Ishikawa (cell line): ENCODE measurements around the gene CMTR1.
A peak's percentile ranks its signal among the peaks of the same experiment; 100 is the strongest.

Experiments used
- CEBPB ChIP-seq: IDR thresholded peaks from 2 replicates; pipeline ENCODE4 v1.6.1; 2012
- CREB1 ChIP-seq: IDR thresholded peaks from 2 replicates; pipeline ENCODE4 v1.6.1; 2012; ENCODE audit warnings: low read depth
- EGR1 ChIP-seq: IDR thresholded peaks from 2 replicates; pipeline ENCODE4 v1.6.1; 2012
- EP300 ChIP-seq: IDR thresholded peaks from 2 replicates; pipeline ENCODE4 v1.6.1; 2012; ENCODE audit warnings: borderline replicate concordance
- FOXM1 ChIP-seq: IDR thresholded peaks from 2 replicates; pipeline ENCODE4 v1.6.1; 2012; ENCODE audit warnings: low read depth, borderline replicate concordance
- NFIC ChIP-seq: IDR thresholded peaks from 2 replicates; pipeline ENCODE4 v1.6.1; 2012
- RAD21 ChIP-seq: IDR thresholded peaks from 2 replicates; pipeline ENCODE4 v1.6.1; 2012; ENCODE audit warnings: low read depth
- REST ChIP-seq: IDR thresholded peaks from 2 replicates; pipeline ENCODE4 v1.6.1; 2012; ENCODE audit warnings: low read depth, mild to moderate bottlenecking
- TAF1 ChIP-seq: IDR thresholded peaks from 2 replicates; pipeline ENCODE4 v1.6.1; 2012; ENCODE audit warnings: low read depth, mild to moderate bottlenecking
- TCF12 ChIP-seq: IDR thresholded peaks from 2 replicates; pipeline ENCODE4 v1.6.1; 2012; ENCODE audit warnings: low read depth
- TEAD4 ChIP-seq: IDR thresholded peaks from 2 replicates; pipeline ENCODE4 v1.6.1; 2012
- YY1 ChIP-seq: IDR thresholded peaks from 2 replicates; pipeline ENCODE4 v1.6.1; 2012; ENCODE audit warnings: low read depth
- ZBTB7A ChIP-seq: IDR thresholded peaks from 2 replicates; pipeline ENCODE4 v1.6.1; 2012; ENCODE audit warnings: low read depth
- TF ChIP-seq, protein P1 (sequence below): IDR thresholded peaks from 2 replicates; pipeline ENCODE4 v1.6.1; 2012
- TF ChIP-seq, protein P2 (sequence below): IDR thresholded peaks from 2 replicates; pipeline ENCODE4 v1.6.1; 2012

Gene CMTR1

DNA sequence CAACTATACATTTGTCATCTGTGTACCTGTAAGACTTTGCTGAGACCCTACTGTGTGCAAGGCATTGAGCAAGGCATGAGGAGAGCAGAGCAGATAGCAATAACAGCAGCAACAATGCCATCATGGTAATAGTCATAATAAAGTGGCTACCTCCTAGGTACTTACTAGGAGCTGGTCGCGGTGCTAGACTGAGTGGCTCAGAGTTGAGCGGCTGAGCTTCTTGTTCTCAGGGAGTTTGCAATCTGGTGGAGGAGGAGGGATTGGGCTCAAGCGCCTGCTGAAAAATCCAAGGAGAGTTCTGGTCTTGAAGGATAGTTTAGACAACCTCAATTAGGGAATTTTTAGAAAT is 91.9 kb downstream of the CMTR1 start:
- no peak for TF ChIP-seq EGR1
- peak; percentile 58 for TF ChIP-seq REST
- no peak for TF ChIP-seq CREB1

GRCh38 chr6:37525460-37526357 is 92.7 kb downstream of the CMTR1 start:
- TF ChIP-seq, protein P1, sequence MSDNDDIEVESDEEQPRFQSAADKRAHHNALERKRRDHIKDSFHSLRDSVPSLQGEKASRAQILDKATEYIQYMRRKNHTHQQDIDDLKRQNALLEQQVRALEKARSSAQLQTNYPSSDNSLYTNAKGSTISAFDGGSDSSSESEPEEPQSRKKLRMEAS, result no peak
- TF ChIP-seq FOXM1 (no peak), RAD21 (no peak), CREB1 (no peak), TEAD4 (no peak; the same call in 1 of the 2 replicates), REST (peak; percentile 93)

DNA sequence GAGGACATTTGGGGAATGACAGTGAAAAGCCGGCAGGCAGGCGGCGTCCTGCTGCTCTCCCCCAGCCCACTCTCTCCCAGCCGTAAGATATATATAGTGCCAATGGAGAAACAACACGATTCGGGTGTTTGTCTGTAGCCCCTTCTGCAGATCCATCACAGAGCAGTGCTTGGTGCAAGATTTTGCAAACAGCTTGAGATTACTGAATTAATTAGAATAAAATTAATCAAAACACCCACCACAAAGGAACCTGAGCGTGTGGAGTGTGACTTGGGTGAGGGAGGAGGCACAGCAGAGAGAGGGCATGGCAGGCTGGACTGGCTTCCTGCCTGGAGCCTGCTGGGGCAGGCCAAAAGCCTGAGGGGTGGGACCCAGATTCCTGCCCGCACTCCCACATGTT is 95.5 kb downstream of the CMTR1 start:
- no peak for TF ChIP-seq CEBPB
- TF ChIP-seq NFIC, result no peak
- TF ChIP-seq TAF1, result no peak
- no peak for TF ChIP-seq FOXM1
- TF ChIP-seq, protein P2, sequence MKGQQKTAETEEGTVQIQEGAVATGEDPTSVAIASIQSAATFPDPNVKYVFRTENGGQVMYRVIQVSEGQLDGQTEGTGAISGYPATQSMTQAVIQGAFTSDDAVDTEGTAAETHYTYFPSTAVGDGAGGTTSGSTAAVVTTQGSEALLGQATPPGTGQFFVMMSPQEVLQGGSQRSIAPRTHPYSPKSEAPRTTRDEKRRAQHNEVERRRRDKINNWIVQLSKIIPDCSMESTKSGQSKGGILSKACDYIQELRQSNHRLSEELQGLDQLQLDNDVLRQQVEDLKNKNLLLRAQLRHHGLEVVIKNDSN, result no peak
- no peak for TF ChIP-seq CREB1
- no peak for TF ChIP-seq REST
- no peak for TF ChIP-seq ZBTB7A
- no peak for TF ChIP-seq TCF12
- no peak for TF ChIP-seq EGR1
- no peak for TF ChIP-seq TEAD4
- no peak for TF ChIP-seq EP300
- TF ChIP-seq RAD21, result no peak
- TF ChIP-seq YY1, result no peak
- TF ChIP-seq, protein P1, result no peak

DNA sequence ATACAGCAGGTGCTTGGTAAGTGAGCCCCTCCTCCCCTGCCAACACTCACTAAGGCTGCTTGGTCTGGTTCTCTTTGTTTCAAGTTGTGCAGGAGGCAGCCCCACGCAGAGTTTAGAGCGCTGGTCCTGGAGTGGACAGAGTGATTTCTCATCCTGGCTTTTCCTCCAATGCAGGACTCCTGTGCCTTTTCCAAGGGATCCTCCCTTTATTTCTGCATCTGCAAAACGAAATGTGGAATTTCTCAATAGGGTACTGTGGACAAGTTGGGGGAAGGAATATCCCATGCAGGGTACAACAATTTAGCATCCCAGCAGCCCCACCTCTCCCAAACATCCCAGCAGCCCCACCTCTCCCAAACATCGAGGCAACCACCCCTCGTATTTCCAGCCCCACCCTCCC is 97.3 kb downstream of the CMTR1 start:
- TF ChIP-seq TEAD4 (no peak), CREB1 (no peak), YY1 (no peak), NFIC (no peak), REST (no peak; the same call in 1 of the 2 replicates), EGR1 (no peak), RAD21 (no peak), TAF1 (no peak), CEBPB (no peak), EP300 (no peak), ZBTB7A (no peak), FOXM1 (no peak), TCF12 (no peak)
- TF ChIP-seq, protein P2, result no peak
- TF ChIP-seq, protein P1, result no peak
